Cardiac muscle cell (in vitro differentiated cells and primary cell): Measurements from ENCODE around the gene NR2E3. TPM values are rescaled to one million over a fixed set of nuclear protein-coding genes. Genes with fewer than 3 reads are reported as not detected.

ENCODE experiments used
- DNase-seq, 2 donors: peaks; one replicate each; pipeline versions ENCODE4 v3.0.0 to v3.0.0-alpha.2; 2010 to 2017; ENCODE audit warnings: low read depth in 1 of 2, low spot score in 1 of 2
- H3K27ac ChIP-seq: fragments of 200-600 bp; sonication (generic); 2 replicates; pipeline ENCODE4 v1.5.1; 2016
- H3K27me3 ChIP-seq: fragments of 200-600 bp; sonication (generic); 2 replicates; pipeline ENCODE4 v1.6.0; 2016; ENCODE audit warnings: control low read depth
- H3K36me3 ChIP-seq: fragments of 200-600 bp; sonication (generic); 2 replicates; pipeline ENCODE4 v1.5.1; 2016; ENCODE audit warnings: control low read depth
- H3K4me1 ChIP-seq: fragments of 200-600 bp; sonication (generic); 2 replicates; pipeline ENCODE4 v1.8.1; 2017; ENCODE audit warnings: low read depth, mild to moderate bottlenecking, mixed run types
- H3K4me3 ChIP-seq: fragments of 200-600 bp; sonication (generic); 2 replicates; pipeline ENCODE4 v1.5.1; 2016; ENCODE audit warnings: mild to moderate bottlenecking
- H3K9me3 ChIP-seq: fragments of 200-600 bp; sonication (generic); 2 replicates; pipeline ENCODE4 v1.5.1; 2017; ENCODE audit warnings: low read depth, mild to moderate bottlenecking, control low read depth
- CTCF ChIP-seq: IDR thresholded peaks from 2 replicates; pipeline ENCODE4 v1.5.1; 2012; ENCODE audit warnings: low read depth, mild to moderate bottlenecking, low read length
- polyA plus RNA-seq: library from polyadenylated mRNA; unstranded; fragments of >200 nt; fragmentation: Nextera tagmentation; extraction: Ambion mirVana; gene quantifications from 2 replicates; pipeline ENCODE4 v1.2.1, GENCODE V29; 2016
- total RNA-seq: library from RNA; depleted of rRNA; stranded (reverse); fragments of >200 nt; gene quantifications from 2 replicates; pipeline ENCODE4 v1.2.3, GENCODE V29; 2016

Gene NR2E3
- total and polyA plus RNA-seq, 2 experiments from 2014 or later = 0.09 TPM; not detected in 1

GRCh38 chr15:71792521-71792920 is 17.8 kb upstream of the NR2E3 start:
- Histone ChIP-seq H3K27me3 (no peaks in the 10 kb centered on the region), H3K9me3 (no peaks in the 10 kb centered on the region), H3K36me3 (no peaks in the 10 kb centered on the region), H3K4me1 (no peaks in the 10 kb centered on the region), H3K4me3 (no peak overlapping the region), H3K27ac (no peak overlapping the region)
- peak in 1 of 2 donors; percentile 20 for DNase-seq
- TF ChIP-seq CTCF = no peak

- Histone ChIP-seq H3K27ac (no peak overlapping the region), H3K36me3 (no peaks in the 10 kb centered on the region), H3K4me3 (no peak overlapping the region), H3K27me3 (no peaks in the 10 kb centered on the region), H3K9me3 (no peaks in the 10 kb centered on the region), H3K4me1 (no peaks in the 10 kb centered on the region)
- no peak for DNase-seq
- TF ChIP-seq CTCF = no peak
Observed at GRCh38 chr15:71798641-71799040, 11.7 kb upstream of the NR2E3 start.

- Histone ChIP-seq H3K27ac (no peak overlapping the region), H3K4me3 (no peak overlapping the region), H3K4me1 (peaks cover 12% of the 10 kb centered on the region), H3K27me3 (no peaks in the 10 kb centered on the region), H3K9me3 (no peaks in the 10 kb centered on the region), H3K36me3 (no peaks in the 10 kb centered on the region)
- no peak for DNase-seq
- no peak for TF ChIP-seq CTCF
Observed at GRCh38 chr15:71800190-71800589, 10.2 kb upstream of the NR2E3 start.

- TF ChIP-seq CTCF = peak; percentile 83
- Histone ChIP-seq H3K36me3 (no peaks in the 10 kb centered on the region), H3K4me3 (no peak overlapping the region), H3K27ac (no peak overlapping the region), H3K4me1 (peaks cover 12% of the 10 kb centered on the region), H3K9me3 (no peaks in the 10 kb centered on the region), H3K27me3 (no peaks in the 10 kb centered on the region)
- peak; percentile 77 to 85 for DNase-seq
Observed at GRCh38 chr15:71800835-71801745, 9.3 kb upstream of the NR2E3 start.

- Histone ChIP-seq H3K36me3 (no peaks in the 10 kb centered on the region), H3K4me1 (peaks cover 22% of the 10 kb centered on the region), H3K4me3 (no peak overlapping the region), H3K27ac (no peak overlapping the region), H3K9me3 (no peaks in the 10 kb centered on the region), H3K27me3 (no peaks in the 10 kb centered on the region)
- no peak for TF ChIP-seq CTCF
- DNase-seq = no peak
Observed at GRCh38 chr15:71801935-71802655, 8.3 kb upstream of the NR2E3 start.
